SK-N-SH (cell line): ENCODE measurements around the gene TTC23L. TPM values are rescaled to one million over a fixed set of nuclear protein-coding genes. Genes with fewer than 3 reads are reported as not detected.

ENCODE experiments used
- CTCF ChIA-PET: fragments of 300-600, 350-600 bp; formaldehyde crosslinking; extraction: SDS; loops from one replicate; lab custom pipeline; 2021; lab: Yijun Ruan, JAX
- POLR2A ChIA-PET: fragments of 350-600 bp; sonication (Branson Sonifier 250); formaldehyde crosslinking; extraction: SDS; loops from one replicate; lab custom pipeline; 2020; ENCODE audit warnings: antibody characterized with exemption, inconsistent platforms; lab: Yijun Ruan, JAX
- DNase-seq: peaks from one replicate; pipeline ENCODE4 v3.0.0; 2012
- H2AFZ ChIP-seq: fragments of 200-600 bp; sonication (generic); 2 replicates; pipeline ENCODE4 v1.8.1; 2016; ENCODE audit warnings: antibody characterized with exemption, mild to moderate bottlenecking, low read depth
- H3F3A ChIP-seq: fragments of 200-600 bp; sonication (generic); replicated peaks from 2 replicates; pipeline ENCODE3; 2016; ENCODE audit warnings: antibody characterized with exemption, mild to moderate bottlenecking; ENCODE audit not compliant: insufficient read depth
- H3K27ac ChIP-seq, 2 experiments: fragments of 200-500 bp in 1 of 2; fragments of 200-600 bp in 1 of 2; sonication (Bioruptor generic) in 1 of 2; sonication (generic), shearing (Covaris generic) in 1 of 2; 2 replicates each; pipeline versions ENCODE4 v1.5.1 to v1.6.1; 2014 to 2016; ENCODE audit warnings: low read depth in 2 of 2, inconsistent platforms in 1 of 2, low read length in 1 of 2, mild to moderate bottlenecking in 1 of 2, mixed read lengths in 1 of 2
- H3K27me3 ChIP-seq: fragments of 200-600 bp; sonication (generic), shearing (Covaris generic); 2 replicates; pipeline ENCODE4 v1.6.1; 2016; ENCODE audit warnings: mixed run types; ENCODE audit not compliant: insufficient read depth
- H3K36me3 ChIP-seq, 2 experiments: fragments of 200-500 bp in 1 of 2; fragments of 200-600 bp in 1 of 2; sonication (Bioruptor generic) in 1 of 2; sonication (generic) in 1 of 2; replicated peaks in 1 of 2; 2 replicates each; pipeline versions ENCODE3 to v1.5.1; 2014 to 2016; ENCODE audit warnings: low read length in 1 of 2, mild to moderate bottlenecking in 1 of 2; ENCODE audit not compliant: insufficient read depth in 2 of 2, control insufficient read depth in 1 of 2
- H3K4me1 ChIP-seq, 2 experiments: fragments of 200-500 bp in 1 of 2; fragments of 200-600 bp in 1 of 2; sonication (Bioruptor generic) in 1 of 2; sonication (generic), shearing (Covaris generic) in 1 of 2; 2 replicates each; pipeline versions ENCODE4 v1.5.1 to v1.6.1; 2014 to 2016; ENCODE audit warnings: low read depth in 1 of 2, low read length in 1 of 2, mixed run types in 1 of 2; ENCODE audit not compliant: insufficient read depth in 2 of 2, control insufficient read depth in 1 of 2
- H3K4me2 ChIP-seq: fragments of 200-600 bp; sonication (generic), shearing (Covaris generic); 2 replicates; pipeline ENCODE4 v1.6.1; 2017; ENCODE audit warnings: mixed run types
- H3K4me3 ChIP-seq, 2 experiments: fragments of 200-500 bp in 1 of 2; fragments of 200-600 bp in 1 of 2; sonication (Bioruptor generic) in 1 of 2; sonication (generic), shearing (Covaris generic) in 1 of 2; 2 replicates each; pipeline versions ENCODE4 v1.5.1 to v1.8.1; 2014 to 2016; ENCODE audit warnings: low read depth in 2 of 2, inconsistent platforms in 1 of 2, low read length in 1 of 2, mild to moderate bottlenecking in 1 of 2, mixed read lengths in 1 of 2, moderate library complexity in 1 of 2
- H3K79me2 ChIP-seq: fragments of 200-600 bp; sonication (generic); 2 replicates; pipeline ENCODE4 v1.8.1; 2017; ENCODE audit warnings: mild to moderate bottlenecking; ENCODE audit not compliant: insufficient read depth
- H3K9ac ChIP-seq: fragments of 200-600 bp; sonication (generic); 2 replicates; pipeline ENCODE4 v1.6.1; 2017; ENCODE audit warnings: mixed run types
- H3K9me2 ChIP-seq: fragments of 200-600 bp; sonication (generic); 2 replicates; pipeline ENCODE4 v1.6.1; 2017; ENCODE audit warnings: mixed run types
- H3K9me3 ChIP-seq: fragments of 200-600 bp; sonication (generic); 2 replicates; pipeline ENCODE4 v1.6.1; 2017; ENCODE audit warnings: mixed run types, mild to moderate bottlenecking, moderate library complexity
- H4K20me1 ChIP-seq: fragments of 200-600 bp; sonication (generic); 2 replicates; pipeline ENCODE4 v1.6.1; 2017; ENCODE audit warnings: mild to moderate bottlenecking, mixed run types; ENCODE audit not compliant: insufficient read depth
- ELF1 ChIP-seq: IDR thresholded peaks from 2 replicates; pipeline ENCODE4 v1.4.0; 2012
- EP300 ChIP-seq, 2 experiments: IDR thresholded peaks; 2 replicates each; pipeline versions ENCODE4 v1.4.0 to v1.6.1; 2012; ENCODE audit warnings: borderline replicate concordance in 1 of 2, low read depth in 1 of 2, low read length in 1 of 2
- FOSL2 ChIP-seq: IDR thresholded peaks from 2 replicates; pipeline ENCODE4 v1.4.0; 2012; ENCODE audit warnings: low read depth, mild to moderate bottlenecking, moderate library complexity, borderline replicate concordance
- FOXJ3 ChIP-seq: sonication (generic); formaldehyde crosslinking; IDR thresholded peaks from 2 replicates; pipeline ENCODE4 v1.5.1; 2020; ENCODE audit warnings: mild to moderate bottlenecking, missing genetic modification reagents
- GABPA ChIP-seq: IDR thresholded peaks from 2 replicates; pipeline ENCODE4 v1.4.0; 2012; ENCODE audit warnings: low read depth, mild to moderate bottlenecking
- GATA2 ChIP-seq: sonication (generic); formaldehyde crosslinking; IDR thresholded peaks from 2 replicates; pipeline ENCODE4 v1.5.0; 2020; ENCODE audit warnings: mild to moderate bottlenecking, missing genetic modification reagents
- MEF2A ChIP-seq: IDR thresholded peaks from 2 replicates; pipeline ENCODE4 v1.4.0; 2012; ENCODE audit warnings: low read depth, borderline replicate concordance
- NFIC ChIP-seq: IDR thresholded peaks from 2 replicates; pipeline ENCODE4 v1.4.0; 2012; ENCODE audit warnings: borderline replicate concordance
- NRF1 ChIP-seq: IDR thresholded peaks from 2 replicates; pipeline ENCODE4 v1.6.1; 2012; ENCODE audit warnings: low read depth, mild to moderate bottlenecking, low read length
- POLR2AphosphoS5 ChIP-seq: IDR thresholded peaks from 2 replicates; pipeline ENCODE4 v1.6.1; 2012; ENCODE audit warnings: low read depth, low read length
- RCOR1 ChIP-seq: fragments of 150-350 bp; IDR thresholded peaks from 2 replicates; pipeline ENCODE4 v1.6.1; 2017; ENCODE audit warnings: antibody characterized with exemption, low read length
- RFX5 ChIP-seq: IDR thresholded peaks from 2 replicates; pipeline ENCODE4 v1.6.1; 2012; ENCODE audit warnings: mild to moderate bottlenecking, improper control_type of control experiment, low read length
- TAF1 ChIP-seq: IDR thresholded peaks from 2 replicates; pipeline ENCODE4 v1.6.1; 2012; ENCODE audit warnings: low read depth, mild to moderate bottlenecking, low read length, moderate library complexity, borderline replicate concordance
- YY1 ChIP-seq: IDR thresholded peaks from 2 replicates; pipeline ENCODE4 v1.4.0; 2012; ENCODE audit warnings: low read depth, mild to moderate bottlenecking
- WGBS: methylation state at CpG from one replicate; pipeline ENCODE4 v1.1.6; 2017; ENCODE audit warnings: low lambda C conversion rate; 5-methylcytosine and 5-hydroxymethylcytosine counted together
- polyA plus RNA-seq, 3 experiments: library from polyadenylated mRNA; depleted of rRNA; stranded (reverse); fragments of >200 nt; gene quantifications; 2 replicates each; pipeline ENCODE4 v1.2.3, GENCODE V29; 2012
- TF ChIP-seq, protein P1 (sequence below): IDR thresholded peaks from 2 replicates; pipeline ENCODE4 v1.6.1; 2012; ENCODE audit warnings: mild to moderate bottlenecking, low read depth, low read length, moderate library complexity
- TF ChIP-seq, protein P2 (sequence below): IDR thresholded peaks from 2 replicates; pipeline ENCODE4; 2012
- TF ChIP-seq, protein P3 (sequence below): IDR thresholded peaks from 2 replicates; pipeline ENCODE4 v1.4.0; 2012; ENCODE audit warnings: low read depth, borderline replicate concordance
- TF ChIP-seq, protein P4 (sequence below): fragments of 150-350 bp; IDR thresholded peaks from 2 replicates; pipeline ENCODE4 v1.6.1; 2016; ENCODE audit warnings: mild to moderate bottlenecking, low read depth, low read length

The TTC23L gene
- polyA plus RNA-seq, 1 of the 3 experiments (the other 2 are of a cell fraction), result 0.49 TPM

DNA sequence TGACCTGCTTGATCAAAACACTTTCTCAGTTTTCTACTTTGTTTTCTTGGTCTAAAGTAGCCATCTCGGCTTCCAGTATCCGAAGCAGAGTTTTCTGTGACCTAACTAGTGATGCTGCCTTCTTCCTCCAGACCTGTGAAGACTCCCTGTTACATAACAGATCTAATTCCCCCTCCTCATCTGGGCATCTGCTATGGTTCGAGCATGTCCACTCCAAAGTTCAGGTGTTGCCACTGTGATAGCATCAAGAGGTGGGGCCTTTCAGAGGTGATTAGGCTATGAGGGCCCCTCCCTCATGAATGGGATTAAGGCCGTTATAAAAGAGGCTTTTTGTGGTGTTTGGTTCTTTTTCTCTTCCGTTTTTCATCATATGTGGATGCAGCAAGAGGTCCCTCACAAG, 20.3 kb downstream of the TTC23L start (continued):
- TF ChIP-seq, protein P1, sequence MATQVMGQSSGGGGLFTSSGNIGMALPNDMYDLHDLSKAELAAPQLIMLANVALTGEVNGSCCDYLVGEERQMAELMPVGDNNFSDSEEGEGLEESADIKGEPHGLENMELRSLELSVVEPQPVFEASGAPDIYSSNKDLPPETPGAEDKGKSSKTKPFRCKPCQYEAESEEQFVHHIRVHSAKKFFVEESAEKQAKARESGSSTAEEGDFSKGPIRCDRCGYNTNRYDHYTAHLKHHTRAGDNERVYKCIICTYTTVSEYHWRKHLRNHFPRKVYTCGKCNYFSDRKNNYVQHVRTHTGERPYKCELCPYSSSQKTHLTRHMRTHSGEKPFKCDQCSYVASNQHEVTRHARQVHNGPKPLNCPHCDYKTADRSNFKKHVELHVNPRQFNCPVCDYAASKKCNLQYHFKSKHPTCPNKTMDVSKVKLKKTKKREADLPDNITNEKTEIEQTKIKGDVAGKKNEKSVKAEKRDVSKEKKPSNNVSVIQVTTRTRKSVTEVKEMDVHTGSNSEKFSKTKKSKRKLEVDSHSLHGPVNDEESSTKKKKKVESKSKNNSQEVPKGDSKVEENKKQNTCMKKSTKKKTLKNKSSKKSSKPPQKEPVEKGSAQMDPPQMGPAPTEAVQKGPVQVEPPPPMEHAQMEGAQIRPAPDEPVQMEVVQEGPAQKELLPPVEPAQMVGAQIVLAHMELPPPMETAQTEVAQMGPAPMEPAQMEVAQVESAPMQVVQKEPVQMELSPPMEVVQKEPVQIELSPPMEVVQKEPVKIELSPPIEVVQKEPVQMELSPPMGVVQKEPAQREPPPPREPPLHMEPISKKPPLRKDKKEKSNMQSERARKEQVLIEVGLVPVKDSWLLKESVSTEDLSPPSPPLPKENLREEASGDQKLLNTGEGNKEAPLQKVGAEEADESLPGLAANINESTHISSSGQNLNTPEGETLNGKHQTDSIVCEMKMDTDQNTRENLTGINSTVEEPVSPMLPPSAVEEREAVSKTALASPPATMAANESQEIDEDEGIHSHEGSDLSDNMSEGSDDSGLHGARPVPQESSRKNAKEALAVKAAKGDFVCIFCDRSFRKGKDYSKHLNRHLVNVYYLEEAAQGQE, result no peak
- TF ChIP-seq GATA2, result no peak
- TF ChIP-seq ELF1, result no peak
- TF ChIP-seq RCOR1, result no peak
- TF ChIP-seq FOSL2, result no peak
- no peak for TF ChIP-seq NRF1
- TF ChIP-seq POLR2AphosphoS5, result no peak
- no peak for TF ChIP-seq EP300 (IDR thresholded peaks at IDR 0.05; ENCODE audit: borderline replicate concordance in 1 of 2, low read depth in 1 of 2, low read length in 1 of 2)
- no peak for TF ChIP-seq NFIC

DNA sequence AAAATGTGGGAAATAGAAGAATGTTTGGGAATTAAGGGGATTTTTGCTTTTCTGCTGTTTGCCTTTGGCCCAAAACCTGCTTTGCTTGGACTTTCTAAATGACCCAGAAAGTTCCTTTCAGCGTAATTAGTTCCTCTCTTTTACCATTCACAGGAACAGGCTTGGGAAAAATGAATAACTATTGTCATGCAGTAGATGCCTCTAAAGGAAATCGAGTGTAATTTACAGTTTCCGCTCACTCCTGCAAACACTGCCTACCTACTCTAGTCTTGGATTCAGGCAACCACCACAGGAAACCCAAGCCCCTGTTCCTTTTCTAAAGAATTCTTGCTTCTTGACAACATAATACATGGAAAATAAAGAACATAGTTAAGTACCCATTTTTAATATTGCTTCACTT, 25.0 kb downstream of the TTC23L start:
- no peak overlapping the region for H3K9ac ChIP-seq
- no peaks in the 10 kb centered on the region for H3K79me2 ChIP-seq
- H3K9me3 ChIP-seq, result no peaks in the 10 kb centered on the region
- H3F3A ChIP-seq, result no peaks in the 10 kb centered on the region
- no peaks in the 10 kb centered on the region for H3K36me3 ChIP-seq
- TF ChIP-seq FOXJ3 (CRISPR knock-in tag) (no peak), FOSL2 (no peak), POLR2AphosphoS5 (no peak), NRF1 (no peak), TAF1 (no peak), RFX5 (no peak), GABPA (no peak), ELF1 (no peak), MEF2A (no peak), YY1 (no peak)
- TF ChIP-seq, protein P2, sequence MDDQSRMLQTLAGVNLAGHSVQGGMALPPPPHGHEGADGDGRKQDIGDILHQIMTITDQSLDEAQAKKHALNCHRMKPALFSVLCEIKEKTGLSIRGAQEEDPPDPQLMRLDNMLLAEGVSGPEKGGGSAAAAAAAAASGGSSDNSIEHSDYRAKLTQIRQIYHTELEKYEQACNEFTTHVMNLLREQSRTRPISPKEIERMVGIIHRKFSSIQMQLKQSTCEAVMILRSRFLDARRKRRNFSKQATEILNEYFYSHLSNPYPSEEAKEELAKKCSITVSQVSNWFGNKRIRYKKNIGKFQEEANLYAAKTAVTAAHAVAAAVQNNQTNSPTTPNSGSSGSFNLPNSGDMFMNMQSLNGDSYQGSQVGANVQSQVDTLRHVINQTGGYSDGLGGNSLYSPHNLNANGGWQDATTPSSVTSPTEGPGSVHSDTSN, result no peak
- TF ChIP-seq, protein P1, result no peak
- TF ChIP-seq, protein P3, sequence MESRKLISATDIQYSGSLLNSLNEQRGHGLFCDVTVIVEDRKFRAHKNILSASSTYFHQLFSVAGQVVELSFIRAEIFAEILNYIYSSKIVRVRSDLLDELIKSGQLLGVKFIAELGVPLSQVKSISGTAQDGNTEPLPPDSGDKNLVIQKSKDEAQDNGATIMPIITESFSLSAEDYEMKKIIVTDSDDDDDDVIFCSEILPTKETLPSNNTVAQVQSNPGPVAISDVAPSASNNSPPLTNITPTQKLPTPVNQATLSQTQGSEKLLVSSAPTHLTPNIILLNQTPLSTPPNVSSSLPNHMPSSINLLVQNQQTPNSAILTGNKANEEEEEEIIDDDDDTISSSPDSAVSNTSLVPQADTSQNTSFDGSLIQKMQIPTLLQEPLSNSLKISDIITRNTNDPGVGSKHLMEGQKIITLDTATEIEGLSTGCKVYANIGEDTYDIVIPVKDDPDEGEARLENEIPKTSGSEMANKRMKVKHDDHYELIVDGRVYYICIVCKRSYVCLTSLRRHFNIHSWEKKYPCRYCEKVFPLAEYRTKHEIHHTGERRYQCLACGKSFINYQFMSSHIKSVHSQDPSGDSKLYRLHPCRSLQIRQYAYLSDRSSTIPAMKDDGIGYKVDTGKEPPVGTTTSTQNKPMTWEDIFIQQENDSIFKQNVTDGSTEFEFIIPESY, result no peak
- TF ChIP-seq, protein P4, sequence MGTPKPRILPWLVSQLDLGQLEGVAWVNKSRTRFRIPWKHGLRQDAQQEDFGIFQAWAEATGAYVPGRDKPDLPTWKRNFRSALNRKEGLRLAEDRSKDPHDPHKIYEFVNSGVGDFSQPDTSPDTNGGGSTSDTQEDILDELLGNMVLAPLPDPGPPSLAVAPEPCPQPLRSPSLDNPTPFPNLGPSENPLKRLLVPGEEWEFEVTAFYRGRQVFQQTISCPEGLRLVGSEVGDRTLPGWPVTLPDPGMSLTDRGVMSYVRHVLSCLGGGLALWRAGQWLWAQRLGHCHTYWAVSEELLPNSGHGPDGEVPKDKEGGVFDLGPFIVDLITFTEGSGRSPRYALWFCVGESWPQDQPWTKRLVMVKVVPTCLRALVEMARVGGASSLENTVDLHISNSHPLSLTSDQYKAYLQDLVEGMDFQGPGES, result no peak
- H2AFZ ChIP-seq, result no peak overlapping the region
- H3K4me3 ChIP-seq, result no peak overlapping the region
- H4K20me1 ChIP-seq, result no peaks in the 10 kb centered on the region
- H3K27me3 ChIP-seq, result no peaks in the 10 kb centered on the region
- H3K9me2 ChIP-seq, result no peaks in the 10 kb centered on the region
- CTCF ChIA-PET, result no interaction called here
- POLR2A ChIA-PET, result no interaction called here
- 63% methylated on average over 3 of the region's 3 CpGs for WGBS
- peaks cover 0 to 2% of the 10 kb centered on the region in 2 experiments; a peak in 1 of 4 replicates for H3K4me1 ChIP-seq
- no peak overlapping the region for H3K4me2 ChIP-seq
- H3K27ac ChIP-seq, result no peak overlapping the region
- DNase-seq, result no peak
